ENCODE data around the gene REEP3.

REEP3 gene

GRCh38 chr10:63574011-63574410, 52.8 kb downstream of the REEP3 start:
- peaks cover 25% of the 10 kb centered on the region for H3K36me3 Mint-ChIP-seq (ENCODE audit: low read depth)
- H3K4me1 Mint-ChIP-seq (ENCODE audit: low read depth) = peaks cover 18% of the 10 kb centered on the region
- intact Hi-C loops (cut with micrococcal nuclease) = no loop called here
- no peaks in the 10 kb centered on the region for H3K27me3 Mint-ChIP-seq
- H3K27ac Mint-ChIP-seq = no peak overlapping the region
- no peak overlapping the region for H3K4me3 Mint-ChIP-seq
- H3K9me3 Mint-ChIP-seq = no peaks in the 10 kb centered on the region

GRCh38 chr10:63576501-63576900, 55.3 kb downstream of the REEP3 start:
- no peaks in the 10 kb centered on the region for H3K27me3 Mint-ChIP-seq
- no peak overlapping the region for H3K27ac Mint-ChIP-seq
- intact Hi-C loops (cut with micrococcal nuclease) = no loop called here
- H3K4me1 Mint-ChIP-seq (ENCODE audit: low read depth) = peaks cover 18% of the 10 kb centered on the region
- no peak overlapping the region for H3K4me3 Mint-ChIP-seq
- no peaks in the 10 kb centered on the region for H3K9me3 Mint-ChIP-seq
- peaks cover 15% of the 10 kb centered on the region for H3K36me3 Mint-ChIP-seq (ENCODE audit: low read depth)

- Mint-ChIP-seq H3K27ac (no peak overlapping the region), H3K4me1 (ENCODE audit: low read depth) (peaks cover 15% of the 10 kb centered on the region), H3K36me3 (ENCODE audit: low read depth) (peaks cover 15% of the 10 kb centered on the region), H3K4me3 (no peak overlapping the region), H3K9me3 (no peaks in the 10 kb centered on the region), H3K27me3 (no peaks in the 10 kb centered on the region)
- intact Hi-C loops (cut with micrococcal nuclease) = no loop called here
These were observed 57.3 kb downstream of the REEP3 start for GRCh38 chr10:63578501-63578900.

- H3K4me1 Mint-ChIP-seq (ENCODE audit: low read depth) = peaks cover 13% of the 10 kb centered on the region
- H3K4me3 Mint-ChIP-seq = no peak overlapping the region
- intact Hi-C loops (cut with micrococcal nuclease) = no loop called here
- H3K27me3 Mint-ChIP-seq = no peaks in the 10 kb centered on the region
- H3K36me3 Mint-ChIP-seq (ENCODE audit: low read depth) = peaks cover 15% of the 10 kb centered on the region
- no peaks in the 10 kb centered on the region for H3K9me3 Mint-ChIP-seq
- no peak overlapping the region for H3K27ac Mint-ChIP-seq
These were observed 58.3 kb downstream of the REEP3 start for GRCh38 chr10:63579371-63580014.

GRCh38 chr10:63582690-63583089, 61.5 kb downstream of the REEP3 start:
- no peaks in the 10 kb centered on the region for H3K36me3 Mint-ChIP-seq (ENCODE audit: low read depth)
- H3K4me1 Mint-ChIP-seq (ENCODE audit: low read depth) = peaks cover 5% of the 10 kb centered on the region
- no peaks in the 10 kb centered on the region for H3K27me3 Mint-ChIP-seq
- intact Hi-C loops (cut with micrococcal nuclease) = no loop called here
- H3K4me3 Mint-ChIP-seq = no peak overlapping the region
- H3K27ac Mint-ChIP-seq = no peak overlapping the region
- no peaks in the 10 kb centered on the region for H3K9me3 Mint-ChIP-seq

GRCh38 chr10:63583397-63583796, 62.2 kb downstream of the REEP3 start:
- Mint-ChIP-seq H3K27me3 (no peaks in the 10 kb centered on the region), H3K27ac (no peak overlapping the region), H3K9me3 (no peaks in the 10 kb centered on the region), H3K4me1 (ENCODE audit: low read depth) (peaks cover 5% of the 10 kb centered on the region), H3K36me3 (ENCODE audit: low read depth) (no peaks in the 10 kb centered on the region), H3K4me3 (no peak overlapping the region)
- intact Hi-C loops (cut with micrococcal nuclease) = no loop called here

GRCh38 chr10:63583909-63584724, 62.9 kb downstream of the REEP3 start:
- Mint-ChIP-seq H3K27ac (no peak overlapping the region), H3K4me3 (no peak overlapping the region), H3K27me3 (no peaks in the 10 kb centered on the region), H3K36me3 (ENCODE audit: low read depth) (no peaks in the 10 kb centered on the region), H3K9me3 (no peaks in the 10 kb centered on the region), H3K4me1 (ENCODE audit: low read depth) (peaks cover 5% of the 10 kb centered on the region)
- intact Hi-C loops (cut with micrococcal nuclease) = no loop called here

GRCh38 chr10:63584725-63585035, 63.5 kb downstream of the REEP3 start:
- intact Hi-C loops (cut with micrococcal nuclease) = no loop called here
- Mint-ChIP-seq H3K27me3 (no peaks in the 10 kb centered on the region), H3K27ac (no peak overlapping the region), H3K36me3 (ENCODE audit: low read depth) (no peaks in the 10 kb centered on the region), H3K9me3 (no peaks in the 10 kb centered on the region), H3K4me1 (ENCODE audit: low read depth) (peaks cover 5% of the 10 kb centered on the region), H3K4me3 (no peak overlapping the region)

- Mint-ChIP-seq H3K9me3 (no peaks in the 10 kb centered on the region), H3K4me3 (no peak overlapping the region), H3K36me3 (ENCODE audit: low read depth) (no peaks in the 10 kb centered on the region), H3K27me3 (no peaks in the 10 kb centered on the region), H3K4me1 (ENCODE audit: low read depth) (peaks cover 5% of the 10 kb centered on the region), H3K27ac (no peak overlapping the region)
- intact Hi-C loops (cut with micrococcal nuclease) = no loop called here
These were observed 63.8 kb downstream of the REEP3 start for GRCh38 chr10:63585041-63585440.

GRCh38 chr10:63586043-63586442, 64.8 kb downstream of the REEP3 start:
- Mint-ChIP-seq H3K9me3 (no peaks in the 10 kb centered on the region), H3K27ac (no peak overlapping the region), H3K4me1 (ENCODE audit: low read depth) (peaks cover 5% of the 10 kb centered on the region), H3K27me3 (no peaks in the 10 kb centered on the region), H3K4me3 (no peak overlapping the region), H3K36me3 (ENCODE audit: low read depth) (no peaks in the 10 kb centered on the region)
- intact Hi-C loops (cut with micrococcal nuclease) = no loop called here

GRCh38 chr10:63587191-63587590, 66.0 kb downstream of the REEP3 start:
- Mint-ChIP-seq H3K4me3 (no peak overlapping the region), H3K9me3 (no peaks in the 10 kb centered on the region), H3K27me3 (no peaks in the 10 kb centered on the region), H3K4me1 (ENCODE audit: low read depth) (peaks cover 5% of the 10 kb centered on the region), H3K27ac (no peak overlapping the region), H3K36me3 (ENCODE audit: low read depth) (no peaks in the 10 kb centered on the region)
- intact Hi-C loops (cut with micrococcal nuclease) = no loop called here

GRCh38 chr10:63588436-63589167, 67.4 kb downstream of the REEP3 start:
- peaks cover 4% of the 10 kb centered on the region for H3K4me1 Mint-ChIP-seq (ENCODE audit: low read depth)
- intact Hi-C loops (cut with micrococcal nuclease) = no loop called here

GRCh38 chr10:63591600-63592379, 70.6 kb downstream of the REEP3 start:
- Mint-ChIP-seq H3K27ac (no peak overlapping the region), H3K27me3 (no peaks in the 10 kb centered on the region), H3K4me3 (no peak overlapping the region), H3K4me1 (ENCODE audit: low read depth) (peaks cover 20% of the 10 kb centered on the region), H3K36me3 (ENCODE audit: low read depth) (peaks cover 20% of the 10 kb centered on the region), H3K9me3 (peaks cover 2% of the 10 kb centered on the region)
- intact Hi-C loops (cut with micrococcal nuclease) = no loop called here

More at GRCh38 chr10:63588436-63589167, 67.4 kb downstream of the REEP3 start:
- Mint-ChIP-seq H3K9me3 (no peaks in the 10 kb centered on the region), H3K27ac (no peak overlapping the region), H3K4me3 (no peak overlapping the region), H3K27me3 (no peaks in the 10 kb centered on the region), H3K36me3 (ENCODE audit: low read depth) (no peaks in the 10 kb centered on the region)

GRCh38 chr10:63593576-63593975, 72.4 kb downstream of the REEP3 start:
- H3K27me3 Mint-ChIP-seq = no peaks in the 10 kb centered on the region
- H3K9me3 Mint-ChIP-seq = peaks cover 7% of the 10 kb centered on the region
- H3K36me3 Mint-ChIP-seq (ENCODE audit: low read depth) = peaks cover 34% of the 10 kb centered on the region
- peaks cover 25% of the 10 kb centered on the region for H3K4me1 Mint-ChIP-seq (ENCODE audit: low read depth)
- intact Hi-C loops (cut with micrococcal nuclease) = no loop called here
- no peak overlapping the region for H3K4me3 Mint-ChIP-seq
- H3K27ac Mint-ChIP-seq = no peak overlapping the region
